HEK293 (cell line): ENCODE data around the gene PRLHR.
"Not testable (repeated sequence)": the region's sequence is repeated elsewhere in the genome, so short reads cannot be mapped to it uniquely, and the experiment has no call there.

Source experiments
- CTCF ChIA-PET: fragments of 350-600 bp; formaldehyde crosslinking; extraction: SDS; loops from one replicate; lab custom pipeline; 2021; ENCODE audit warnings: antibody characterized with exemption; lab: Yijun Ruan, JAX
- POLR2A ChIA-PET: fragments of 300-600 bp; formaldehyde crosslinking; extraction: SDS; loops from one replicate; lab custom pipeline; 2020; ENCODE audit warnings: antibody characterized with exemption, inconsistent platforms; lab: Yijun Ruan, JAX
- H3K27ac ChIP-seq: fragments of 200-500 bp; sonication (Bioruptor generic); 2 replicates; pipeline ENCODE4 v1.5.1; 2014; ENCODE audit warnings: low read depth, low read length, control low read depth, inconsistent platforms; ENCODE audit errors: extremely low read depth
- H3K36me3 ChIP-seq, 2 experiments: fragments of 200-500 bp in 1 of 2; sonication (Bioruptor generic) in 1 of 2; 1 replicate in 1 of 2; 2 replicates in 1 of 2; pipeline ENCODE4 v1.5.1; 2014 to 2017; ENCODE audit warnings: inconsistent platforms in 2 of 2, low read length in 2 of 2; ENCODE audit not compliant: control insufficient read depth in 2 of 2, insufficient read depth in 1 of 2
- H3K4me1 ChIP-seq: fragments of 200-500 bp; sonication (Bioruptor generic); 2 replicates; pipeline ENCODE4 v1.5.1; 2014; ENCODE audit warnings: mild to moderate bottlenecking, low read length, inconsistent platforms; ENCODE audit not compliant: control insufficient read depth, insufficient read depth
- H3K4me3 ChIP-seq: 2 replicates; pipeline ENCODE4 v1.5.1; 2011; ENCODE audit warnings: low read depth, mild to moderate bottlenecking, control low read depth, low read length, moderate library complexity
- H3K9me3 ChIP-seq: fragments of 200-500 bp; sonication (Bioruptor generic); 2 replicates; pipeline ENCODE4 v1.5.1; 2014; ENCODE audit warnings: low read depth, low read length, inconsistent platforms; ENCODE audit not compliant: control insufficient read depth, insufficient read depth
- KLF16 ChIP-seq: fragments of 450-650 bp; formaldehyde crosslinking; IDR thresholded peaks from 2 replicates; pipeline ENCODE4 v1.5.1; 2017; ENCODE audit warnings: missing biosample characterization, missing genetic modification characterization
- PRDM1 ChIP-seq: fragments of 450-650 bp; formaldehyde crosslinking; IDR thresholded peaks from 2 replicates; pipeline ENCODE4; 2016; ENCODE audit warnings: missing biosample characterization, missing genetic modification characterization
- TCF7L2 ChIP-seq: IDR thresholded peaks from 2 replicates; pipeline ENCODE4 v1.6.1; 2011; ENCODE audit warnings: low read depth, mild to moderate bottlenecking, inconsistent platforms, low read length, moderate library complexity, borderline replicate concordance
- ZIC2 ChIP-seq: fragments of 450-650 bp; formaldehyde crosslinking; IDR thresholded peaks from 2 replicates; pipeline ENCODE4 v1.5.1; 2016; ENCODE audit warnings: missing biosample characterization, missing genetic modification characterization
- ZNF223 ChIP-seq: fragments of 450-650 bp; formaldehyde crosslinking; IDR thresholded peaks from 2 replicates; pipeline ENCODE4 v1.5.1; 2016; ENCODE audit warnings: missing biosample characterization, missing genetic modification characterization
- ZNF311 ChIP-seq: fragments of 450-650 bp; formaldehyde crosslinking; IDR thresholded peaks from 2 replicates; pipeline ENCODE4 v1.5.1; 2017; ENCODE audit warnings: missing biosample characterization, missing genetic modification characterization, borderline replicate concordance
- ZNF394 ChIP-seq: fragments of 450-650 bp; formaldehyde crosslinking; IDR thresholded peaks from 2 replicates; pipeline ENCODE4 v1.5.1; 2016; ENCODE audit warnings: missing biosample characterization, missing genetic modification characterization, mild to moderate bottlenecking, moderate library complexity, borderline replicate concordance
- ZNF521 ChIP-seq: fragments of 450-650 bp; formaldehyde crosslinking; IDR thresholded peaks from 2 replicates; pipeline ENCODE4 v1.5.1; 2017; ENCODE audit warnings: missing biosample characterization, mild to moderate bottlenecking, missing genetic modification characterization
- ZNF658 ChIP-seq: fragments of 450-650 bp; formaldehyde crosslinking; IDR thresholded peaks from 2 replicates; pipeline ENCODE4; 2016; ENCODE audit warnings: missing biosample characterization, missing genetic modification characterization
- ZNF692 ChIP-seq: fragments of 450-650 bp; formaldehyde crosslinking; IDR thresholded peaks from 2 replicates; pipeline ENCODE4 v1.5.1; 2016; ENCODE audit warnings: missing biosample characterization, missing genetic modification characterization
- ZNF785 ChIP-seq: fragments of 450-650 bp; formaldehyde crosslinking; IDR thresholded peaks from 2 replicates; pipeline ENCODE4 v1.5.1; 2016; ENCODE audit warnings: missing biosample characterization, missing genetic modification characterization
- TF ChIP-seq, protein P1 (sequence below): fragments of 450-650 bp; formaldehyde crosslinking; IDR thresholded peaks from 2 replicates; pipeline ENCODE4 v1.5.1; 2016; ENCODE audit warnings: missing biosample characterization, missing genetic modification characterization
- TF ChIP-seq, protein P2 (sequence below): fragments of 450-650 bp; formaldehyde crosslinking; IDR thresholded peaks from 2 replicates; pipeline ENCODE4 v1.5.1; 2016; ENCODE audit warnings: missing biosample characterization, missing genetic modification characterization

Gene PRLHR

GRCh38 chr10:118621304-118621942 is 26.0 kb upstream of the PRLHR start:
- POLR2A ChIA-PET = interaction anchor here (0.7 kb wide), 1 partner anchor 134 kb away, joined by 3 read pairs; the partner anchor contains the start of gene CACUL1
- TF ChIP-seq PRDM1 (tag by site-specific recombination) = 0 out of 2 replicates have a peak, but pooled peaks have one; percentile 14
- no peak for TF ChIP-seq ZNF658 (tag by site-specific recombination)
- 0 out of 2 replicates have a peak, but pooled peaks have one; percentile 24 for TF ChIP-seq TCF7L2
- TF ChIP-seq, protein P1, sequence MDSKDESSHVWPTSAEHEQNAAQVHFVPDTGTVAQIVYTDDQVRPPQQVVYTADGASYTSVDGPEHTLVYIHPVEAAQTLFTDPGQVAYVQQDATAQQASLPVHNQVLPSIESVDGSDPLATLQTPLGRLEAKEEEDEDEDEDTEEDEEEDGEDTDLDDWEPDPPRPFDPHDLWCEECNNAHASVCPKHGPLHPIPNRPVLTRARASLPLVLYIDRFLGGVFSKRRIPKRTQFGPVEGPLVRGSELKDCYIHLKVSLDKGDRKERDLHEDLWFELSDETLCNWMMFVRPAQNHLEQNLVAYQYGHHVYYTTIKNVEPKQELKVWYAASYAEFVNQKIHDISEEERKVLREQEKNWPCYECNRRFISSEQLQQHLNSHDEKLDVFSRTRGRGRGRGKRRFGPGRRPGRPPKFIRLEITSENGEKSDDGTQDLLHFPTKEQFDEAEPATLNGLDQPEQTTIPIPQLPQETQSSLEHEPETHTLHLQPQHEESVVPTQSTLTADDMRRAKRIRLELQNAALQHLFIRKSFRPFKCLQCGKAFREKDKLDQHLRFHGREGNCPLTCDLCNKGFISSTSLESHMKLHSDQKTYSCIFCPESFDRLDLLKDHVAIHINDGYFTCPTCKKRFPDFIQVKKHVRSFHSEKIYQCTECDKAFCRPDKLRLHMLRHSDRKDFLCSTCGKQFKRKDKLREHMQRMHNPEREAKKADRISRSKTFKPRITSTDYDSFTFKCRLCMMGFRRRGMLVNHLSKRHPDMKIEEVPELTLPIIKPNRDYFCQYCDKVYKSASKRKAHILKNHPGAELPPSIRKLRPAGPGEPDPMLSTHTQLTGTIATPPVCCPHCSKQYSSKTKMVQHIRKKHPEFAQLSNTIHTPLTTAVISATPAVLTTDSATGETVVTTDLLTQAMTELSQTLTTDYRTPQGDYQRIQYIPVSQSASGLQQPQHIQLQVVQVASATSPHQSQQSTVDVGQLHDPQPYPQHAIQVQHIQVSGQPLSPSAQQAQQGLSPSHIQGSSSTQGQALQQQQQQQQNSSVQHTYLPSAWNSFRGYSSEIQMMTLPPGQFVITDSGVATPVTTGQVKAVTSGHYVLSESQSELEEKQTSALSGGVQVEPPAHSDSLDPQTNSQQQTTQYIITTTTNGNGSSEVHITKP (tag by site-specific recombination) = peak; percentile 26; the same call in 1 of the 2 replicates
- peak; percentile 47 for TF ChIP-seq ZIC2 (tag by site-specific recombination)
- TF ChIP-seq ZNF521 (tag by site-specific recombination) = no peak
- Histone ChIP-seq H3K4me1 (no peaks in the 10 kb centered on the region), H3K9me3 (no peaks in the 10 kb centered on the region), H3K36me3 (no peaks in the 10 kb centered on the region), H3K4me3 (no peak overlapping the region), H3K27ac (no peak overlapping the region)
- CTCF ChIA-PET = no interaction called here

- CTCF ChIA-PET = interaction anchor here (1.6 to 2.2 kb wide), 2 partner anchors 36 to 45 kb away, joined by 4 to 5 read pairs; no protein-coding TSS in a partner anchor
- POLR2A ChIA-PET, H3K9me3 ChIP-seq: not testable (repeated sequence)
These were observed 18.4 kb upstream of the PRLHR start for GRCh38 chr10:118613863-118614262.

DNA sequence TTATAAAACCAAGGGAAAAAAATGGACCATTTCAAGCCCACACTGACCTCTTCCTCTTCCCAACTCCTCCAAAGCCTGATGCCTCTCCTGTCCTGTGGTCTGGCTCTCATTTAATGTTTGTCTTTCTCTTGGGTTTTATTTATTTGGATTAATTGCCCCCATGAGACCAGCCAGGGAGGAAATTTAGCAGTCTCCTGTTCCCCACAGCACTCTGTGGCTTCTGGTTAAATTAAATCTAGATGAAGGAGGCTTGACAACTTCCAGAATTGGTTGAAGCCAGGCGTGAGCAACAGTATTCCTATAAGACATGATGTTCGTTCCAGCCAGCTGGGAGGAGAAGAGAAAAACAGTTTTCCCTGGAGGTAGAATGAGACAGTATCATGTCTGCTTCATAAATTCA is 15.1 kb upstream of the PRLHR start:
- no peaks in the 10 kb centered on the region for H3K36me3 ChIP-seq
- no peak overlapping the region for H3K27ac ChIP-seq
- H3K4me1 ChIP-seq = no peaks in the 10 kb centered on the region
- CTCF ChIA-PET = interaction anchor here (0.6 to 1.3 kb wide), 2 partner anchors 16 to 1144 kb away, joined by 4 read pairs; no protein-coding TSS in a partner anchor
- no peak overlapping the region for H3K4me3 ChIP-seq
- POLR2A ChIA-PET = no interaction called here
- TF ChIP-seq ZNF223 (tag by site-specific recombination) = no peak
- H3K9me3 ChIP-seq = no peaks in the 10 kb centered on the region

More at GRCh38 chr10:118613863-118614262, 18.4 kb upstream of the PRLHR start:
- not testable (repeated sequence) for H3K36me3 ChIP-seq, H3K4me3 ChIP-seq, H3K27ac ChIP-seq, H3K4me1 ChIP-seq

DNA sequence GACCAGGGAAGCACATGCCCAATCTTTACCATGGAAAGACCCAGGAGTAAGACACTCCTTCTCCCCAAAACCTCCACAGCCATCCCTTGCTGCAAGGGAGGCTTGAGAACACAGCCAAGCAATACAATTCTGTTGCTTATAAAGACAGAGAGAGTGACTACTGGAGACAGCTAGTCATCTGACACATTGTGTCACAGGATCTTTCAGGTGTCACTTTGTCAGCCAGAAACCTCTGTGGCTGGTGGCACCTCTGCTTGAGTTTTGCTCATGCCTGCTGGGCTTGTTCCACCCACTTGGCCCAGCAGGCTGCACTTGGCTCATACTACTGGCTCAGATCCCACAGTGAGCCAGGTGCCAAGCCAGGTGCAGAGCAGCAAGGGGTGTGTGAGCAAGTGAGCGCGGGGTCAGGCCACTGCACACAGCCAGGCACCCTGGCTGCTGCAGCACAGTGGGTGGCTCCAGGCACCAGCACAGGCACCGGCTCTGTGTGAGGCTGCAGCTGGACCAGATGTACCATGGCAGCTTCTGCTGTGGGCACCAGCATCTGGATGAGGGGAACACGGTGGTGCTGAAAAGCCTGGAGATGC is 12.4 kb upstream of the PRLHR start:
- TF ChIP-seq ZNF692 (tag by site-specific recombination) (no peak), ZIC2 (tag by site-specific recombination) (peak; percentile 33; the same call in 1 of the 2 replicates), ZNF785 (tag by site-specific recombination) (no peak), ZNF311 (no peak), KLF16 (tag by site-specific recombination) (no peak), ZNF394 (no peak)
- TF ChIP-seq, protein P2, sequence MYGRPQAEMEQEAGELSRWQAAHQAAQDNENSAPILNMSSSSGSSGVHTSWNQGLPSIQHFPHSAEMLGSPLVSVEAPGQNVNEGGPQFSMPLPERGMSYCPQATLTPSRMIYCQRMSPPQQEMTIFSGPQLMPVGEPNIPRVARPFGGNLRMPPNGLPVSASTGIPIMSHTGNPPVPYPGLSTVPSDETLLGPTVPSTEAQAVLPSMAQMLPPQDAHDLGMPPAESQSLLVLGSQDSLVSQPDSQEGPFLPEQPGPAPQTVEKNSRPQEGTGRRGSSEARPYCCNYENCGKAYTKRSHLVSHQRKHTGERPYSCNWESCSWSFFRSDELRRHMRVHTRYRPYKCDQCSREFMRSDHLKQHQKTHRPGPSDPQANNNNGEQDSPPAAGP (tag by site-specific recombination) = no peak
- H3K4me1 ChIP-seq = no peaks in the 10 kb centered on the region
- ChIA-PET CTCF (interaction anchor here (0.6 kb wide), 1 partner anchor 111 kb away, joined by 3 read pairs; no protein-coding TSS in a partner anchor), POLR2A (no interaction called here)
- H3K9me3 ChIP-seq = no peaks in the 10 kb centered on the region
- H3K4me3 ChIP-seq = no peak overlapping the region
- H3K27ac ChIP-seq = no peak overlapping the region
- H3K36me3 ChIP-seq = no peaks in the 10 kb centered on the region
